ENCODE data around the gene RAB11FIP4.

- TF ChIP-seq POLR2A (IDR thresholded peaks at IDR 0.05) = no peak
- no peak for TF ChIP-seq CTCF (IDR thresholded peaks at IDR 0.05)
Measured at GRCh38 chr17:31528291-31528874, 136.9 kb downstream of the RAB11FIP4 start.

Measured in stomach (tissue), 4 donors.